Mucosa of rectum (tissue), 2 donors: Measurements from ENCODE around the gene DYNC1H1.
"Not testable (repeated sequence)": the region's sequence is repeated elsewhere in the genome, so short reads cannot be mapped to it uniquely, and the experiment has no call there.

Experiments used
- H3K27ac ChIP-seq, 2 donors: one replicate each; pipeline ENCODE4 v1.7.0; 2013; ENCODE audit warnings: inconsistent platforms in 2 of 2, low read depth in 2 of 2, low read length in 2 of 2
- H3K27me3 ChIP-seq, 2 donors: one replicate each; pipeline ENCODE4 v1.7.0; 2013; ENCODE audit warnings: low read length in 2 of 2; ENCODE audit not compliant: control insufficient read depth in 2 of 2, insufficient read depth in 2 of 2
- H3K36me3 ChIP-seq, 2 donors: one replicate each; pipeline ENCODE4 v1.7.0; 2013; ENCODE audit warnings: low read length in 2 of 2; ENCODE audit not compliant: control insufficient read depth in 2 of 2, insufficient read depth in 2 of 2
- H3K4me1 ChIP-seq, 2 donors: one replicate each; pipeline ENCODE4 v1.7.0; 2013; ENCODE audit warnings: low read length in 2 of 2, mild to moderate bottlenecking in 1 of 2; ENCODE audit not compliant: control insufficient read depth in 2 of 2, insufficient read depth in 2 of 2
- H3K4me3 ChIP-seq, 2 donors: one replicate each; pipeline ENCODE4 v1.7.0; 2013; ENCODE audit warnings: low read length in 2 of 2
- H3K9ac ChIP-seq, 2 donors: one replicate each; pipeline ENCODE4 v1.7.0; 2013; ENCODE audit warnings: low read length in 2 of 2, low read depth in 1 of 2, mild to moderate bottlenecking in 1 of 2
- H3K9me3 ChIP-seq, 2 donors: one replicate each; pipeline ENCODE4 v1.7.0; 2013; ENCODE audit warnings: low read length in 2 of 2; ENCODE audit not compliant: control insufficient read depth in 2 of 2
- donor health status: healthy.
- donor health status: Normal muscosa, but diverticular disease.

Gene DYNC1H1

DNA sequence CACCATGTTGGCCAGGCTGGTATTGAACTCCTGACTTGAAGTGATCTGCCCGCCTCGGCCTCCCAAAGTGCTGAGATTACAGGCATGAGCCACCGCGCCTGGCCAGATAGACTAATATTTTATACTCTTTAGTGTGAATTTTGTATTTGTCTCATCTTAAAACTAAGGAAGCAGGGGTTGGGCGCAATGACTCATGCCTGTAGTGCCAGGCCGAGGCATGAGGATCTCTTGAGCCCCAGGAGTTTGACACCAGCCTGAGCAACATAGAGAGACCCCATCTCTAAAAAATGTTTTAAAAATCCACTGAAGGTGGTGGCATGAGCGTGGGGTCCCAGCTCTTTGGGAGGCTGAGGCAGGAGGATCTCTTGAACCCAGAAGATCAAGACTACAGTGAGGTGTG is 9.0 kb downstream of the DYNC1H1 start:
- Histone ChIP-seq H3K4me1 (peaks cover 8 to 14% of the 10 kb centered on the region in 2 donors), H3K36me3 (peaks cover 13 to 20% of the 10 kb centered on the region in 2 donors), H3K27me3 (no peaks in the 10 kb centered on the region), H3K9me3 (no peaks in the 10 kb centered on the region), H3K9ac (no peak overlapping the region), H3K27ac (no peak overlapping the region), H3K4me3 (no peak overlapping the region)

GRCh38 chr14:101975231-101975630 is 10.9 kb downstream of the DYNC1H1 start:
- H3K4me3 ChIP-seq = no peak overlapping the region
- peaks cover 19 to 31% of the 10 kb centered on the region in 2 donors for H3K36me3 ChIP-seq
- H3K27me3 ChIP-seq = no peaks in the 10 kb centered on the region
- peaks cover 8 to 14% of the 10 kb centered on the region in 2 donors for H3K4me1 ChIP-seq
- H3K27ac ChIP-seq = no peak overlapping the region
- no peak overlapping the region for H3K9ac ChIP-seq
- no peaks in the 10 kb centered on the region for H3K9me3 ChIP-seq

GRCh38 chr14:101977311-101978071 is 13.1 kb downstream of the DYNC1H1 start:
- no peaks in the 10 kb centered on the region for H3K9me3 ChIP-seq
- H3K36me3 ChIP-seq = peaks cover 36 to 49% of the 10 kb centered on the region in 2 donors
- H3K27me3 ChIP-seq = no peaks in the 10 kb centered on the region
- H3K9ac ChIP-seq = no peak overlapping the region
- H3K27ac ChIP-seq = no peak overlapping the region
- no peak overlapping the region for H3K4me3 ChIP-seq
- H3K4me1 ChIP-seq = peaks cover 3 to 4% of the 10 kb centered on the region in 2 donors

- H3K9ac ChIP-seq = no peak overlapping the region
- no peak overlapping the region for H3K27ac ChIP-seq
- no peaks in the 10 kb centered on the region for H3K9me3 ChIP-seq
- no peak overlapping the region for H3K4me3 ChIP-seq
- H3K27me3 ChIP-seq = no peaks in the 10 kb centered on the region
- H3K4me1 ChIP-seq = no peaks in the 10 kb centered on the region
- H3K36me3 ChIP-seq = peaks cover 44 to 64% of the 10 kb centered on the region in 2 donors
These were observed 15.3 kb downstream of the DYNC1H1 start for GRCh38 chr14:101979666-101980065.

DNA sequence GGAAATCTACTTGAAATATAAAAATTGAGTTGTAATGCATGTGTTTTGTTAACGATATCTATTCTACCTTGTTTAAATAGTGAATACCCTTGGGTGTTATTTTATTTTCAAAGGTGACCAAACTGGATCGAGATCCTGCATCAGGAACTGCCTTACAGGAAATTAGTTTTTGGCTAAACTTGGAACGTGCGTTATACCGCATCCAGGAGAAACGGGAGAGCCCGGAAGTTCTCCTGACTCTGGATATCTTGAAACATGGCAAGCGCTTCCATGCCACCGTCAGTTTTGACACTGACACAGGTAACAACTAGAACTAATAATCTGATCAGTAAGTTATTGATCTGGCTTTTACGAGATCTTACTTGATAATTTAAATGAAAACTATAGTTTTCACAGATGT is 15.9 kb downstream of the DYNC1H1 start:
- no peak overlapping the region for H3K27ac ChIP-seq

GRCh38 chr14:101980700-101981099 is 16.3 kb downstream of the DYNC1H1 start:
- H3K36me3 ChIP-seq = peaks cover 48 to 67% of the 10 kb centered on the region in 2 donors
- no peak overlapping the region for H3K4me3 ChIP-seq
- H3K4me1 ChIP-seq = no peaks in the 10 kb centered on the region
- H3K27me3 ChIP-seq = no peaks in the 10 kb centered on the region
- H3K9ac ChIP-seq = no peak overlapping the region
- no peak overlapping the region for H3K27ac ChIP-seq
- H3K9me3 ChIP-seq = no peaks in the 10 kb centered on the region

More for the DNA sequence above, 15.9 kb downstream of the DYNC1H1 start:
- Histone ChIP-seq H3K27me3 (no peaks in the 10 kb centered on the region), H3K9ac (no peak overlapping the region), H3K4me1 (no peaks in the 10 kb centered on the region), H3K4me3 (no peak overlapping the region), H3K9me3 (no peaks in the 10 kb centered on the region), H3K36me3 (peaks cover 44 to 65% of the 10 kb centered on the region in 2 donors)

DNA sequence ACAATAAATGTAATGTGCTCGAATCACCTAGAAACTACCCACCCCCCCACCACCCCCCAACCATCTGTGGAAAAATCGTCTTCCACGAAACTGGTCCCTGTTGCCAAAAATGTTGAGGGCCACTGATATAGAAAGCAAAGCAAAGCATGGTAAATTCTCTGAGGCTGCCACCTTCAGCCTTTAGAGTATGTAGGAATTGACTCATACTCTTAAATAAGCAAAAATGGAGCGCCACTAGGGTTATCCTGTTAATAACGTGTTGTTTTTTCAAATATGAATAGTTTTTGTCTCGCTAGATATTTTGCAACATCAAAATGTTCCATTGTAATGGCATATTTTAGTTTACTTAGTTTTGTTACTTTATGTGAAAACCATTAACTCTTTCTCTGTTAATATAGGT is 18.2 kb downstream of the DYNC1H1 start:
- no peaks in the 10 kb centered on the region for H3K9me3 ChIP-seq
- H3K4me3 ChIP-seq = no peak overlapping the region
- no peak overlapping the region for H3K9ac ChIP-seq
- peaks cover 60 to 77% of the 10 kb centered on the region in 2 donors for H3K36me3 ChIP-seq
- no peak overlapping the region for H3K27ac ChIP-seq
- no peaks in the 10 kb centered on the region for H3K27me3 ChIP-seq
- H3K4me1 ChIP-seq = no peaks in the 10 kb centered on the region

GRCh38 chr14:101984831-101985230 is 20.5 kb downstream of the DYNC1H1 start:
- H3K36me3 ChIP-seq = peaks cover 72 to 83% of the 10 kb centered on the region in 2 donors
- not testable (repeated sequence) for H3K4me3 ChIP-seq, H3K27ac ChIP-seq, H3K9me3 ChIP-seq, H3K27me3 ChIP-seq, H3K4me1 ChIP-seq, H3K9ac ChIP-seq

DNA sequence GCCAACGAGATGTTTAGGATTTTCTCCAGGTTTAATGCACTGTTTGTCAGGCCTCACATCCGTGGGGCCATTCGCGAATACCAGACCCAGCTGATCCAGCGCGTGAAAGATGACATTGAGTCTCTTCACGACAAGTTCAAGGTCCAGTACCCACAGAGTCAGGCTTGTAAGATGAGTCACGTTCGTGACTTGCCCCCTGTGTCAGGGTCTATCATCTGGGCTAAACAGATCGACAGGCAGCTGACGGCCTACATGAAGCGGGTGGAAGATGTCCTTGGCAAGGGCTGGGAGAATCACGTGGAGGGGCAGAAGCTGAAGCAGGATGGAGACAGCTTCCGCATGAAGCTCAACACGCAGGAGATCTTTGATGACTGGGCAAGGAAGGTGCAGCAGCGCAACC is 21.6 kb downstream of the DYNC1H1 start:
- no peak overlapping the region for H3K9ac ChIP-seq
- peaks cover 67 to 79% of the 10 kb centered on the region in 2 donors for H3K36me3 ChIP-seq
- no peak overlapping the region for H3K27ac ChIP-seq
- H3K9me3 ChIP-seq = no peaks in the 10 kb centered on the region
- no peaks in the 10 kb centered on the region for H3K4me1 ChIP-seq
- H3K4me3 ChIP-seq = no peak overlapping the region
- H3K27me3 ChIP-seq = no peaks in the 10 kb centered on the region

GRCh38 chr14:101986953-101987352 is 22.6 kb downstream of the DYNC1H1 start:
- no peak overlapping the region for H3K4me3 ChIP-seq
- no peaks in the 10 kb centered on the region for H3K9me3 ChIP-seq
- H3K27ac ChIP-seq = no peak overlapping the region
- H3K27me3 ChIP-seq = no peaks in the 10 kb centered on the region
- H3K36me3 ChIP-seq = peaks cover 63 to 77% of the 10 kb centered on the region in 2 donors
- H3K4me1 ChIP-seq = no peaks in the 10 kb centered on the region
- no peak overlapping the region for H3K9ac ChIP-seq
